K562 (cell line): ENCODE data around the gene NES. TPM values are rescaled to one million over a fixed set of nuclear protein-coding genes. Genes with fewer than 3 reads are reported as not detected.

Experiments
- CBFA2T3 ChIP-seq: fragments of 450-650 bp; IDR thresholded peaks from 2 replicates; pipeline ENCODE4 v1.6.1; 2017
- CHCHD3 ChIP-seq: fragments of 250-450 bp; sonication (Bioruptor Pico); IDR thresholded peaks from 2 replicates; pipeline ENCODE4 v2.1.2; 2022; ENCODE audit warnings: mild to moderate bottlenecking
- DDX20 ChIP-seq: fragments of 450-650 bp; IDR thresholded peaks from 2 replicates; pipeline ENCODE4 v1.6.1; 2016; ENCODE audit warnings: missing genetic modification characterization, low read depth, mild to moderate bottlenecking, missing compliant biosample characterization, moderate library complexity
- FOXM1 ChIP-seq, 2 experiments: fragments of 450-650 bp in 1 of 2; sonication (generic) in 1 of 2; formaldehyde crosslinking in 1 of 2; IDR thresholded peaks; 2 replicates each; pipeline versions ENCODE4 v1.6.1 to v1.9.0; 2017 to 2022; ENCODE audit warnings: low read depth in 2 of 2, mild to moderate bottlenecking in 2 of 2, missing genetic modification reagents in 1 of 2, moderate library complexity in 1 of 2
- HMGN3 ChIP-seq: IDR thresholded peaks from 2 replicates; pipeline ENCODE4 v1.6.1; 2011; ENCODE audit warnings: borderline replicate concordance, low read depth, mild to moderate bottlenecking, mixed read lengths, low read length; ENCODE audit not compliant: insufficient read length; ENCODE audit errors: extremely low read depth
- HMGXB4 ChIP-seq: sonication (generic); formaldehyde crosslinking; IDR thresholded peaks from 2 replicates; pipeline ENCODE4 v1.8.1; 2023; ENCODE audit warnings: mild to moderate bottlenecking, missing genetic modification reagents
- HOMEZ ChIP-seq: fragments of 250-450 bp; sonication (Bioruptor Pico); IDR thresholded peaks from 2 replicates; pipeline ENCODE4 v1.4.0; 2020; ENCODE audit warnings: mild to moderate bottlenecking, moderate library complexity
- KLF1 ChIP-seq: fragments of 450-650 bp; IDR thresholded peaks from 2 replicates; pipeline ENCODE4 v1.6.1; 2016; ENCODE audit warnings: missing genetic modification characterization, missing compliant biosample characterization
- MCM3 ChIP-seq: fragments of 450-650 bp; IDR thresholded peaks from 2 replicates; pipeline ENCODE4 v1.6.1; 2016
- MTA3 ChIP-seq: fragments of 450-650 bp; formaldehyde crosslinking; IDR thresholded peaks from 2 replicates; pipeline ENCODE4 v1.6.1; 2017; ENCODE audit warnings: mild to moderate bottlenecking, borderline replicate concordance
- NFATC3 ChIP-seq: fragments of 450-650 bp; IDR thresholded peaks from 2 replicates; pipeline ENCODE4 v1.6.1; 2017; ENCODE audit warnings: mild to moderate bottlenecking
- POLR3G ChIP-seq: IDR thresholded peaks from 2 replicates; pipeline ENCODE4 v1.6.1; 2011; ENCODE audit not compliant: insufficient read length, insufficient replicate concordance; ENCODE audit errors: extremely low read depth
- PTRF ChIP-seq: fragments of 450-650 bp; IDR thresholded peaks from 2 replicates; pipeline ENCODE4 v1.6.1; 2016; ENCODE audit warnings: mild to moderate bottlenecking, missing genetic modification characterization, missing compliant biosample characterization
- SREBF1 ChIP-seq: fragments of 150-350 bp; IDR thresholded peaks from 2 replicates; pipeline ENCODE4 v1.6.1; 2014; ENCODE audit warnings: antibody characterized with exemption, low read depth, low read length, borderline replicate concordance
- TAF1 ChIP-seq: IDR thresholded peaks from 2 replicates; pipeline ENCODE4 v1.6.1; 2011; ENCODE audit warnings: mild to moderate bottlenecking, low read length, moderate library complexity; ENCODE audit not compliant: insufficient read depth, control insufficient read depth, severe bottlenecking; ENCODE audit errors: extremely low read depth
- TBL1XR1 ChIP-seq, 2 experiments: IDR thresholded peaks; 2 replicates each; pipeline ENCODE4 v1.6.1; 2012; ENCODE audit warnings: improper control_type of control experiment in 2 of 2, low read length in 2 of 2, mild to moderate bottlenecking in 1 of 2
- TCF7L2 ChIP-seq: fragments of 150-350 bp; IDR thresholded peaks from 2 replicates; pipeline ENCODE4 v1.6.1; 2016; ENCODE audit warnings: low read depth, mild to moderate bottlenecking, low read length, moderate library complexity
- TCFL5 ChIP-seq: fragments of 250-450 bp; sonication (Bioruptor Pico); conservative IDR thresholded peaks from 2 replicates; pipeline ENCODE4 v1.6.1; 2021; ENCODE audit warnings: mild to moderate bottlenecking, moderate library complexity, matching md5 sums
- ZNF277 ChIP-seq: fragments of 250-450 bp; sonication (Bioruptor Pico); IDR thresholded peaks from 2 replicates; pipeline ENCODE4 v1.8.0; 2022; ENCODE audit warnings: inconsistent platforms, mild to moderate bottlenecking, moderate library complexity, borderline replicate concordance
- ZNF449 ChIP-seq: fragments of 250-450 bp; sonication (Bioruptor Pico); IDR thresholded peaks from 2 replicates; pipeline ENCODE4 v1.8.0; 2022; ENCODE audit warnings: moderate library complexity, mild to moderate bottlenecking, inconsistent platforms
- ZNF76 ChIP-seq: fragments of 250-450 bp; sonication (Bioruptor Pico); IDR thresholded peaks from 2 replicates; pipeline ENCODE4 v1.4.0; 2020; ENCODE audit warnings: mild to moderate bottlenecking, moderate library complexity, borderline replicate concordance
- ZNF77 ChIP-seq: fragments of 250-450 bp; sonication (Bioruptor Pico); IDR thresholded peaks from 2 replicates; pipeline ENCODE4 v1.5.0; 2020
- polyA plus RNA-seq, 8 experiments: library from polyadenylated mRNA; depleted of rRNA in 4 of 8; stranded (reverse) in 5 of 8; unstranded in 3 of 8; fragments of >200 nt; fragmentation: Nextera tagmentation in 2 of 8; fragmentation: Illumina TruSeq in 1 of 8; extraction: Ambion mirVana in 2 of 8; extraction: Trizol in 1 of 8; gene quantifications; 2 replicates each; pipeline versions ENCODE4 v1.2.1 to v1.2.3, GENCODE V29; 2011 to 2014; ENCODE audit warnings: inconsistent platforms in 1 of 8, missing spikeins in 1 of 8
- total RNA-seq, 7 experiments: library from RNA; depleted of rRNA in 6 of 7; stranded (reverse); fragments of >200 nt in 6 of 7; fragmentation: Illumina TruSeq in 2 of 7; extraction: Trizol in 2 of 7; gene quantifications; 2 replicates each; pipeline versions ENCODE4 v1.2.1 to v1.2.3, GENCODE V29; 2011 to 2021; ENCODE audit warnings: low replicate concordance in 1 of 7

The NES gene
- total and polyA plus RNA-seq, 9 of the 15 experiments (the other 6 are each of a cell fraction or from before 2014, with no cell fraction given): 0.10 to 8.6 (median 4.2) TPM

GRCh38 chr1:156659988-156660751 is 17.0 kb downstream of the NES start (continued):
- no peak for TF ChIP-seq DDX20
- no peak for TF ChIP-seq POLR3G
- TF ChIP-seq NFATC3: 0 out of 2 replicates have a peak, but pooled peaks have one; percentile 7
- no peak for TF ChIP-seq SREBF1
- TF ChIP-seq ZNF77 (CRISPR knock-in tag): no peak
- no peak for TF ChIP-seq MCM3
- no peak for TF ChIP-seq ZNF76
- no peak for TF ChIP-seq TCFL5
- TF ChIP-seq FOXM1 (IDR thresholded peaks at IDR 0.05; ENCODE audit: low read depth): peak; percentile 29; the same call in 1 of the 2 replicates
- TF ChIP-seq FOXM1 (CRISPR knock-in tag; IDR thresholded peaks at IDR 0.05; ENCODE audit: low read depth): peak; percentile 83; the same call in 1 of the 2 replicates
- TF ChIP-seq TCF7L2: no peak
- peak; percentile 41; the same call in 1 of the 2 replicates for TF ChIP-seq MTA3
- peak; percentile 97 for TF ChIP-seq HMGN3
- TF ChIP-seq KLF1 (tag): no peak
- TF ChIP-seq CHCHD3 (CRISPR knock-in tag): no peak
- peak; percentile 62 to 80; a peak in 2 of 4 replicates for TF ChIP-seq TBL1XR1 (IDR thresholded peaks at IDR 0.05; ENCODE audit: low read length in 2 of 2)
- peak; percentile 54 for TF ChIP-seq TAF1
- peak; percentile 68 for TF ChIP-seq CBFA2T3
- no peak for TF ChIP-seq ZNF277
- TF ChIP-seq HMGXB4 (CRISPR knock-in tag): no peak; the same call in 1 of the 2 replicates
- TF ChIP-seq ZNF449 (CRISPR knock-in tag): no peak
- TF ChIP-seq PTRF (tag): no peak
- TF ChIP-seq HOMEZ: no peak
